HCT116 (cell line): ENCODE measurements around the gene GFPT2. TPM values are rescaled to one million over a fixed set of nuclear protein-coding genes. Genes with fewer than 3 reads are reported as not detected.
"Not testable (repeated sequence)": the region's sequence is repeated elsewhere in the genome, so short reads cannot be mapped to it uniquely, and the experiment has no call there.

ENCODE experiments used
- ATAC-seq: fragments of 200-7000 bp; cut with Tn5 transposase; 2 replicates; pipeline ENCODE4 v1.9.1; 2020; ENCODE audit warnings: mild to moderate bottlenecking, moderate library complexity
- BruUV-seq: library from RNA; stranded (reverse); fragments of 400-500 nt; replicated peaks from 2 replicates; lab custom pipeline; 2021; lab: Mats Ljungman, UMichigan
- CTCF ChIA-PET: fragments of 300-600 bp; sonication (Branson Sonifier 250); formaldehyde crosslinking; loops from one replicate; lab custom pipeline; 2021; ENCODE audit warnings: antibody characterized with exemption; lab: Charles Lee
- POLR2A ChIA-PET: fragments of 300-600, 350-600 bp; sonication (Branson Sonifier 250); formaldehyde crosslinking; loops from one replicate; lab custom pipeline; 2021; ENCODE audit warnings: antibody characterized with exemption; lab: Charles Lee
- RAD21 ChIA-PET, 2 experiments: fragments of 300-600 bp; sonication (Branson Sonifier 250); formaldehyde crosslinking; loops; one replicate each; lab custom pipeline; 2023; ENCODE audit warnings: low total read pairs in 2 of 2; ENCODE audit not compliant: uncharacterized antibody in 2 of 2, unreplicated experiment in 2 of 2, low non-redundant PET in 1 of 2; lab: Charles Lee
- DNase-seq: peaks from one replicate; pipeline ENCODE4 v3.0.0-alpha.2; 2010; ENCODE audit warnings: low read depth, low spot score
- H2AFZ ChIP-seq: fragments of 200-600 bp; shearing (Covaris generic), sonication (generic); 2 replicates; pipeline ENCODE4 v1.6.1; 2017; ENCODE audit warnings: low read depth, mixed run types, mixed read lengths, antibody characterized with exemption, low read length; ENCODE audit not compliant: poor library complexity, severe bottlenecking
- H3K27ac ChIP-seq: 2 replicates; pipeline ENCODE4 v1.5.1; 2012; ENCODE audit warnings: low read depth, low read length
- H3K27me3 ChIP-seq: fragments of 200-600 bp; sonication (generic); 2 replicates; pipeline ENCODE4 v1.6.1; 2016; ENCODE audit warnings: mixed run types, low read length, mixed read lengths; ENCODE audit not compliant: insufficient read depth
- H3K36me3 ChIP-seq, 2 experiments: fragments of 200-500 bp in 1 of 2; fragments of 200-600 bp in 1 of 2; sonication (Bioruptor generic) in 1 of 2; sonication (generic) in 1 of 2; 2 replicates each; pipeline versions ENCODE4 v1.5.1 to v1.6.1; 2014 to 2016; ENCODE audit warnings: low read length in 2 of 2, inconsistent platforms in 1 of 2, mixed read lengths in 1 of 2, mixed run types in 1 of 2; ENCODE audit not compliant: insufficient read depth in 2 of 2, control insufficient read depth in 1 of 2
- H3K4me1 ChIP-seq, 2 experiments: fragments of 200-600 bp in 1 of 2; sonication (generic) in 1 of 2; 2 replicates each; pipeline versions ENCODE4 v1.5.1 to v1.6.1; 2012 to 2017; ENCODE audit warnings: low read length in 2 of 2, inconsistent platforms in 1 of 2, mild to moderate bottlenecking in 1 of 2, mixed read lengths in 1 of 2, mixed run types in 1 of 2, moderate library complexity in 1 of 2; ENCODE audit not compliant: insufficient read depth in 2 of 2, control insufficient read depth in 1 of 2
- H3K4me2 ChIP-seq: fragments of 200-600 bp; sonication (generic); 2 replicates; pipeline ENCODE4 v1.6.1; 2017; ENCODE audit warnings: mixed run types, low read length, mixed read lengths
- H3K4me3 ChIP-seq, 2 experiments: fragments of 200-600 bp in 1 of 2; sonication (generic) in 1 of 2; replicated peaks in 1 of 2; 2 replicates each; pipeline ENCODE4 v1.5.1; 2011 to 2016; ENCODE audit warnings: low read length in 2 of 2, control low read depth in 1 of 2, low read depth in 1 of 2, mild to moderate bottlenecking in 1 of 2, mixed read lengths in 1 of 2, mixed run types in 1 of 2
- H3K79me2 ChIP-seq: fragments of 200-600 bp; sonication (generic); 2 replicates; pipeline ENCODE4 v1.6.1; 2017; ENCODE audit warnings: mild to moderate bottlenecking, mixed run types, low read length, moderate library complexity, mixed read lengths; ENCODE audit not compliant: insufficient read depth
- H3K9ac ChIP-seq: fragments of 200-600 bp; sonication (generic); 2 replicates; pipeline ENCODE4 v1.6.1; 2016; ENCODE audit warnings: low read length, mixed read lengths
- H3K9me2 ChIP-seq: fragments of 200-600 bp; sonication (generic), shearing (Covaris generic); 2 replicates; pipeline ENCODE4 v1.6.1; 2017; ENCODE audit warnings: mixed run types, mild to moderate bottlenecking, moderate library complexity; ENCODE audit not compliant: insufficient read depth
- H3K9me3 ChIP-seq, 2 experiments: fragments of 200-500 bp in 1 of 2; fragments of 200-600 bp in 1 of 2; sonication (Bioruptor generic) in 1 of 2; sonication (generic) in 1 of 2; 2 replicates each; pipeline ENCODE4 v1.6.1; 2014 to 2017; ENCODE audit warnings: low read length in 2 of 2, mixed read lengths in 2 of 2, inconsistent platforms in 1 of 2, low read depth in 1 of 2, mild to moderate bottlenecking in 1 of 2, mixed run types in 1 of 2, moderate library complexity in 1 of 2; ENCODE audit not compliant: control insufficient read depth in 1 of 2, insufficient read depth in 1 of 2
- H4K20me1 ChIP-seq: fragments of 200-600 bp; sonication (generic), shearing (Covaris generic); 2 replicates; pipeline ENCODE4 v1.6.1; 2017; ENCODE audit warnings: mixed run types, mild to moderate bottlenecking, moderate library complexity; ENCODE audit not compliant: insufficient read depth
- CBX3 ChIP-seq: IDR thresholded peaks from 2 replicates; pipeline ENCODE4 v1.6.1; 2012; ENCODE audit warnings: low read depth
- EGR1 ChIP-seq: IDR thresholded peaks from 2 replicates; pipeline ENCODE4 v1.6.1; 2012; ENCODE audit warnings: low read depth
- EZH2 ChIP-seq: fragments of 200-600 bp; sonication (generic); IDR thresholded peaks from 2 replicates; pipeline ENCODE4 v1.6.1; 2017; ENCODE audit warnings: antibody characterized with exemption, mixed run types
- FOSL1 ChIP-seq: IDR thresholded peaks from 2 replicates; pipeline ENCODE4 v1.6.1; 2012; ENCODE audit warnings: low read depth
- RAD21 ChIP-seq: IDR thresholded peaks from 2 replicates; pipeline ENCODE4 v1.6.1; 2012; ENCODE audit warnings: low read depth, mild to moderate bottlenecking
- SP1 ChIP-seq: IDR thresholded peaks from 2 replicates; pipeline ENCODE4 v1.6.1; 2012; ENCODE audit warnings: low read depth
- intact Hi-C: fragments of 100-400 bp; cut with micrococcal nuclease; formaldehyde crosslinking; loops from 2 replicates; pipeline ENCODE4 v1.10.0; 2022
- total RNA-seq: library from RNA; stranded (reverse); gene quantifications from one replicate; pipeline ENCODE4 v1.2.1, GENCODE V29; 2021; ENCODE audit not compliant: unreplicated experiment
- TF ChIP-seq, protein P1 (sequence below): IDR thresholded peaks from 2 replicates; pipeline ENCODE4 v1.6.1; 2011; ENCODE audit warnings: mild to moderate bottlenecking, low read length, moderate library complexity; ENCODE audit not compliant: insufficient replicate concordance; ENCODE audit errors: extremely low read depth

GFPT2 gene
- total RNA-seq, 1 experiment from 2014 or later = 16.1 TPM

GRCh38 chr5:180299526-180299925, 53.6 kb downstream of the GFPT2 start (continued):
- TF ChIP-seq RAD21 = no peak
- TF ChIP-seq, protein P1, sequence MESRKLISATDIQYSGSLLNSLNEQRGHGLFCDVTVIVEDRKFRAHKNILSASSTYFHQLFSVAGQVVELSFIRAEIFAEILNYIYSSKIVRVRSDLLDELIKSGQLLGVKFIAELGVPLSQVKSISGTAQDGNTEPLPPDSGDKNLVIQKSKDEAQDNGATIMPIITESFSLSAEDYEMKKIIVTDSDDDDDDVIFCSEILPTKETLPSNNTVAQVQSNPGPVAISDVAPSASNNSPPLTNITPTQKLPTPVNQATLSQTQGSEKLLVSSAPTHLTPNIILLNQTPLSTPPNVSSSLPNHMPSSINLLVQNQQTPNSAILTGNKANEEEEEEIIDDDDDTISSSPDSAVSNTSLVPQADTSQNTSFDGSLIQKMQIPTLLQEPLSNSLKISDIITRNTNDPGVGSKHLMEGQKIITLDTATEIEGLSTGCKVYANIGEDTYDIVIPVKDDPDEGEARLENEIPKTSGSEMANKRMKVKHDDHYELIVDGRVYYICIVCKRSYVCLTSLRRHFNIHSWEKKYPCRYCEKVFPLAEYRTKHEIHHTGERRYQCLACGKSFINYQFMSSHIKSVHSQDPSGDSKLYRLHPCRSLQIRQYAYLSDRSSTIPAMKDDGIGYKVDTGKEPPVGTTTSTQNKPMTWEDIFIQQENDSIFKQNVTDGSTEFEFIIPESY = no peak

- BruUV-seq, RAD21 ChIA-PET, H4K20me1 ChIP-seq, H3K9me3 ChIP-seq, H3K4me1 ChIP-seq, H3K79me2 ChIP-seq, H3K9me2 ChIP-seq, ATAC-seq, H3K9ac ChIP-seq, H3K36me3 ChIP-seq, H3K4me2 ChIP-seq, H2AFZ ChIP-seq, CTCF ChIA-PET, H3K4me3 ChIP-seq, POLR2A ChIA-PET, DNase-seq, H3K27ac ChIP-seq, H3K27me3 ChIP-seq: not testable (repeated sequence)
- intact Hi-C loops = loop anchor here (10.0 kb wide), 1 partner anchor 174 kb away; no protein-coding TSS in a partner anchor
These were observed 54.1 kb downstream of the GFPT2 start for GRCh38 chr5:180299014-180299413.

GRCh38 chr5:180297587-180298282, 55.4 kb downstream of the GFPT2 start:
- RAD21 ChIA-PET = no interaction called here
- no peak overlapping the region for H3K9ac ChIP-seq
- intact Hi-C loops = loop anchor here (10.0 kb wide), 1 partner anchor 173 kb away; no protein-coding TSS in a partner anchor

More at GRCh38 chr5:180297587-180298282, 55.4 kb downstream of the GFPT2 start:
- Histone ChIP-seq H2AFZ (no peak overlapping the region), H3K4me1 (peaks cover 5 to 13% of the 10 kb centered on the region in 2 experiments), H3K4me3 (no peak overlapping the region), H3K27me3 (no peaks in the 10 kb centered on the region), H3K36me3 (no peaks in the 10 kb centered on the region), H3K79me2 (no peaks in the 10 kb centered on the region), H3K4me2 (no peak overlapping the region), H3K9me2 (no peaks in the 10 kb centered on the region), H4K20me1 (no peaks in the 10 kb centered on the region), H3K9me3 (no peaks in the 10 kb centered on the region), H3K27ac (no peak overlapping the region)
- CTCF ChIA-PET = interaction anchor here (0.9 kb wide), 1 partner anchor 18 kb away, joined by 3 read pairs; no protein-coding TSS in a partner anchor
- POLR2A ChIA-PET = no interaction called here
- ATAC-seq = no peak
- BruUV-seq = no TSS peak
- TF ChIP-seq CBX3 (no peak), RAD21 (no peak), FOSL1 (no peak), EGR1 (no peak), EZH2 (no peak), SP1 (no peak)
- DNase-seq = no peak
